GM21390 (cell line): ENCODE data around the gene SALL1.

Experiments
- ATAC-seq: cut with Tn5 transposase; IDR thresholded peaks from one replicate; pipeline ENCODE4 v1.9.1; 2021; ENCODE audit not compliant: unreplicated experiment

SALL1 gene

GRCh38 chr16:51113236-51114125, 37.6 kb downstream of the SALL1 start:
- ATAC-seq: no peak

GRCh38 chr16:51112323-51112722, 38.7 kb downstream of the SALL1 start:
- ATAC-seq: no peak

- no peak for ATAC-seq
These were observed 39.3 kb downstream of the SALL1 start for GRCh38 chr16:51111759-51112158.

- no peak for ATAC-seq
These were observed 40.3 kb downstream of the SALL1 start for GRCh38 chr16:51110700-51111157.

GRCh38 chr16:51109173-51109572, 41.9 kb downstream of the SALL1 start:
- ATAC-seq: no peak

- ATAC-seq: no peak
These were observed 43.3 kb downstream of the SALL1 start for GRCh38 chr16:51107742-51108141.

- no peak for ATAC-seq
These were observed 44.5 kb downstream of the SALL1 start for GRCh38 chr16:51106535-51106934.

- ATAC-seq: no peak
These were observed 47.5 kb downstream of the SALL1 start for GRCh38 chr16:51103590-51103989.

GRCh38 chr16:51097729-51098128, 53.3 kb downstream of the SALL1 start:
- no peak for ATAC-seq

GRCh38 chr16:51095890-51096626, 55.0 kb downstream of the SALL1 start:
- ATAC-seq: no peak

- ATAC-seq: no peak
These were observed 55.8 kb downstream of the SALL1 start for GRCh38 chr16:51095084-51095881.

GRCh38 chr16:51093726-51094280, 57.3 kb downstream of the SALL1 start:
- ATAC-seq: no peak
